Hematopoietic multipotent progenitor cell treated with erythropoietin and hydrocortisone succinate and interleukin-3 and kit ligand, for 17 days (in vitro differentiated cells): Measurements from ENCODE around the gene ZNF385A.

Source experiments
- DNase-seq: peaks from one replicate; pipeline ENCODE4 v3.0.0-alpha.2; 2015; ENCODE audit warnings: low spot score

The ZNF385A gene

DNA sequence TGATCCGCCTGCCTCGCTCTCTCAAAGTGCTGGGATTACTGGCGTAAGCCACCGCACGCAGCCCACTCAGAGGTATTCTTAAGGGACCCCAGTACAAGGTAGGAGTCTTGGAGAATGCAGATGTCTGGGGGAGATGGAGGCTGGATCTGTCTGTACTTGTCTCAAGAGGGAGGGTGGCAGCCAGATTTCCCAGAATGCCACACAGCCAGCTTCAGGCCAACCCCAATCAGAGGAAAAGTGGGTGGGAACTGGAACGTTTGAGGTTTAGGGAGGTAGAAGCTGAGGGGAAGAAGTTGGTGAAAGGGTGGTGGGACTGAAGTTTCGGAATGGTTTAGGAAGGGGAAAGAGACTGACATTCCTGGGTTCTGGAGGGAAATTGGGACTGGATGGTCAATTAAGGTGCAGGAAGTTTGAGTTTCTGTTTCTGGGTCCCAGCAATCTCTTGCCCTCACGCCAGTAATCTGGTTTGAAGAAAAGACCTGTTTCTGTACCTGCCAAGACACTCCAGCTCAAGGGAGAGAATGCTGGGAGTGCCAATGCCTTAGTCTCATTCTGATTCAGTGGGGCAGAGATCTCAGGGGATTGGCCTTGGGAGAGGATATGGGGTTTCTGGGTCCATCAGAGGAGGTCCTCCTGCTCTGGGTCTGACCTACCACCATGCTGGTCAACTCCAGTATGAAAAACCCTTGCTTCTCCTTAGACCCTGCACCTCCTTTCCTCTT, 8.1 kb upstream of the ZNF385A start:
- DNase-seq, result no peak

DNA sequence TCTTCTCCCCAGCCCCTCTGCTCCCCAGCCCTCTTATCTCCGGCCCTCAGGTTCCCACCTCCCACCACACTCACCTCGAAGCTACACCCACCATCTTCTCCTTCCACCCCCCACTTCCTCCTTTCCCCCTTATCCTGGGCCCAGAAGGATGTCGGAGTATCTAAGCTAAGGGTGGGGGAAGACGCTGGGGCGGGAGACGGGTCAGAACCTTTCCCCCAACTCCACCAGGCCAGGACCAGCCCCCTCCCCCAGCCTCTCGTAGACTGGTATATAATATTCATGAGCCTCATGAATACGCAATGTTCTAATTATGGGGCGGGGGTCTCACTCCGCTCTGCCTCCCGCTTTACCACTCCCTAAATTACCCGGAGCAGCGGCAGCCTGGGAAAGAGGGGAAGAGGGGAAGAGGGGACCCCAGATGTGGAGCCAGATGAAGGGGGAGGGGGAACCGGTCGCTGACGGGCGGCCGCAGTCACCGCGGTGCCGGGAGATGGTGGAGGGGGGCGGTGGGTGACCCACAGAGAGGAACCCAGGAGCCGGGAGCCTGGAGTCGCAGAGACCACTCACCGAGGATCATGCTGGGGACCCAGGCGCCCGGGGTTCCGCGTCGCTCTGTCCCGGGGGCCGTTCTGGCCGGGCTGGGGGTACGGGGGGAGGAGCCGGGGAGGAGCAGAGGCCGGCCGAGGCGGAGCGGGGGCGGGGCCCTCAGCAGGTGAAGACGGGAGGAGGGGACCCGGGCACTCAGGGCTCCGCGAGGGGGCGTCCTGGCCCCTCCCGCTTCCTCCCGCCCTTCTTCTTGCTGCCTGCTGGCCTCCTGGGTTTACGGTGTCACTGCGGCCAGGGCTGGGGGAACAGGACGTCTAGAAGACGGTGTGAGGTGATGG, 6.4 kb upstream of the ZNF385A start:
- no peak for DNase-seq

DNA sequence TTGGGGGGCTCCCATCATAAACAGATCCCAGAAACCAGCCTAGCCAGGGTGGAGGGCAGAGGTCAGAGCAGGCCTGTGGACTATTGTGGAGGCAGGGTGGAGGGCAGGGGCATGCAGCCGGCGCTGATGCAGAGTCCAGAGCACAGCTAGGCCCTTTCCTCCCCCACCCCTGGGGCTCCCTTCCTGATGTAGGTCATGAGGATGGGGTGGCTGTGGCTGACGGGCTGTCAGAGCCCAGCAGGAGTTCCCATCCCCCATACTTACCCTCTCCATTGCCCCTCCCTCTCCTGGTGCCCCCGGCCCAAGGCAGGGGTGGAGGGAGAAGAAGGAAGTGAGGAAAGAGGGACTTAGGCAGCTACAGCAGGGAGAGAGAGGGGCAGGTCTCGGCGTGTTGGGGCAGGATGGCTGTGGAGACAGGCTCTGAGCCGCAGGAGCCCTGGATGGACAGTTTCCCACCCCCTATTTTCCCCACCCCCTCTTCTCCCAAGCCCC, 5.7 kb upstream of the ZNF385A start:
- DNase-seq, result no peak

DNA sequence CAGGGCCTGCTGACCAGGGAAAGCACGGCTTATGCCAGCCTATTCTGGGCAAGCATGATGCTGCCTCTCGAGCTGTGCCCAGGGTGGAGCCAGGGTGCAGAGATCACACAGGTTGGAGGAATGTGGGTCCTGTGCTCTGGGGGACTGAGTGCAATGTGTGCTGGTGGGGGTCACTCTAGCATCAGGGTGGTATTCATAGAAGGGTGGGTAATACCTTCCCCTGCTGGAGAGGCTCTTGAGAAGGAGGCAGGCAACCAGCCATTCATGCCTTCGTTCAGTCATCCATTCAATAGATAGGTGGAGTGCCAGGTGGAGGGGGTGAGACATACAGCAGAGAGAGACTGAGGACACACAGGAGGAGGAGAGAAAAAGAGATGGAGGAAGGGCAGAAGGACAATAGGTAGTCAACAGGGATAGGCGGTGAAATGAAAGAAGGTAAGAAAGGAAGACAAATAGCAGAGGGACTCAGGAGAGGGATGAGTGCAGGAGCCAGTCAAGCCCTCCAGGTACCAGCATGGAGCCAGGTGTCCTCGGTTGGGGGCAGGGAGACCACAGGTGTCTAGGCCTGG, 5.2 kb upstream of the ZNF385A start:
- no peak for DNase-seq

DNA sequence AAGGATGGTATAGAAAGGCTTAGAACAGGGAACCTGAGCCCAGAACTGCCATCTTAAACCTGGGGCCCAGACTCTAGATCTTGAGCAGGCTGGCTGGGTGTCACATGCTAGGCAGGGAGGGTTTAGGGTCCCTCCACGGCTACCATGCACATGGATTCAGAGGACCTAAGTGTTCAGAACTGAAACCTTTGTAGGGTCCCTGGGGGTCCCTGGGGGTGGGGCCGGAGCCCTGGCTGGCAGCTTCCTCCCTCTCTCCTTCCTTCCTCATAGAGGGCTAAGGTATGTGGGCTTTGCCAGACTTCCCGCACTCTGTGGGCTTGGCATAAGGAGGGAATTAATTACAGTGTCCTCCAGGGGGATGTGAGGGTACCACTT, 4.6 kb upstream of the ZNF385A start:
- DNase-seq, result no peak

DNA sequence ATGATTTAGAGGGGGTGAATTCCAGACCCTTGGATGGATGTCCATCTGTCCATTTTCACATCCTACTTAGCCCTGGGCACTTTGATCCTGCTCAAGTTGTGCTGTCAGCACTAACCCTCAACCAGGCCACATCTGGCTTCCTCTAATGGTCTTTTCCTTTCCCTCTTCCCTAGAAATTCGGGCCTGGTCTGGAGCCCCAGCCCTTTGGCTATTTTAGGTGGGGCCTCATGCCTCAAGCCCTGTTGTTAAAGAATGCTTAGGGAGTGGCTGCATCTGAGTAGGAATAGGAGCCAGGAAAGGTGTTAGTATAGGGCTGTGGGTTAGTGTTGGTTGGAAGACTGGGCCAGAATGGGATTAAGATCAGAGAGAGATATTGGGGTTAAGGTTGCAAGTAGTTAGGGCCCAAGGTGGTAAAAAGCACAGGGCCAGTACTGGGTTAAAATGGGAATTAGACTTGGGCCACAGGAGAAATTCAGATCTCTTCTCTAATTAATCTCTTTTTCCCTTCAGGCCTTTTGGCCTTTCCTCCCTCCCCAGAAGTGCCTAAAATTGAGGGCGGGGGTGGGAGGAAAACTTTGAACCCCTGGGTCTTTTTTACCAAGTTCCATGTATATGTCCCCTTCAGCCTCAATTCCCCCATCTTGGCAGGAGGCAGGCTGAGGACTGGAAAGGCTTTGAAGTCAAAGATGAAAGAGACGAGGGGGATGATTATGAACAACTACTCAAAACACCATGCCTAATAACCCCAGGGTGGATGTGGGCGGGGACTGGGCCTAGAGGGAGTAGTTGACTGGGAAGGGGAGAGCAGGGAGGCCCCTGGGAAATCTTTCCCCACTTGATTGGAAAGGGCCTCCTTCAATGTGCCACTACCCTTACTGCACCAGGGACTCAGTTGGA, 4.0 kb upstream of the ZNF385A start:
- DNase-seq, result no peak

DNA sequence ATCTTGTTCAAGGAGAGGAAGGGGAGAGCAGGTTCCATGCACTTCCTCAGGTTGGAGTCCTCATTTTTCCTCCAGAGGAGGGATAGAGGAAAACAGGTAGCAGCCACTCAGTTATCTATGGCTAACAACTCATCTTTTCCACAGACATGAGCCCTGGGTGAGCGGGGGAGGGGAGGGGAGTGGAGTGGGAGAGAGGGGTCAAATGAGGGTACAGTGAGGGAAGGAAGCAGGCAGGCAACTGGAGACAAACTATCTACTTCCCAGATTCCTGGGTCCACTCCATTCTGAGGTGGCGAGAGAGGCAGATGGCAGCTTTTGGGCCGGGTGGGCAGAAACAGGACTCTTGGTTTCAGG, 2.6 kb upstream of the ZNF385A start:
- DNase-seq, result no peak

DNA sequence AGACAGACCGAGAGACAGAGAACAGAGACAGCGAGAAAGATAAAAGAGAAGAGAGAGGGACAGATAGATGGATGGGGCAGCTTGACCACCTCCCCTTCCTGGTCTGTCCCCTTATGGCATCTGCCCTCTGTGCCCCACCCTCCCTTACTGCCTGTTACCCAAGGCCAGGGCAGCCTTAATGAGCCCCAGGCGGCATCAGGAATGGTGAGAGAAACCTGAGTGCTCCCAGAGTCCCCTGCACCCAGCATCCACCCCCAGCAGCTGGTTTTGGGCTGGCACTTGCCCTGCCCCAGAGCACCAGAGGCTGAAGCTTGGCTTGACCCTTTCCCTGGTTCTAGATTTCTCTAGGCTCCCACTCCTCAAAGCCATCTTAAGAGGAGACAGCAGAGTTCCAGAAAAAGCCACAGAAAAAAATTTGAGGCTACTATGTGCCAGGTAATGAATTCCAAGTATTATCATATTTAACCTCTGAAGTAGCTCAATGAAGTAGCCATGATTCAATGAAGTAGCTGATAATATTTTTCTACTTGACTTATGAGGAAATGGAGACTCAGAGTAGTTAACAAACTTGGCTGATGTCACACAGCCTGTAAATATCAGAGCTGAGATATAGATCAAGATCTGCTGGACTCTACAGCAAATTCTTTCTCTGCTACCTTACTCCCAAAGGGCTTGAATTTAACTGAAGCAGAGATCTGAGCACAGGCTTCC, 2.0 kb upstream of the ZNF385A start:
- no peak for DNase-seq

DNA sequence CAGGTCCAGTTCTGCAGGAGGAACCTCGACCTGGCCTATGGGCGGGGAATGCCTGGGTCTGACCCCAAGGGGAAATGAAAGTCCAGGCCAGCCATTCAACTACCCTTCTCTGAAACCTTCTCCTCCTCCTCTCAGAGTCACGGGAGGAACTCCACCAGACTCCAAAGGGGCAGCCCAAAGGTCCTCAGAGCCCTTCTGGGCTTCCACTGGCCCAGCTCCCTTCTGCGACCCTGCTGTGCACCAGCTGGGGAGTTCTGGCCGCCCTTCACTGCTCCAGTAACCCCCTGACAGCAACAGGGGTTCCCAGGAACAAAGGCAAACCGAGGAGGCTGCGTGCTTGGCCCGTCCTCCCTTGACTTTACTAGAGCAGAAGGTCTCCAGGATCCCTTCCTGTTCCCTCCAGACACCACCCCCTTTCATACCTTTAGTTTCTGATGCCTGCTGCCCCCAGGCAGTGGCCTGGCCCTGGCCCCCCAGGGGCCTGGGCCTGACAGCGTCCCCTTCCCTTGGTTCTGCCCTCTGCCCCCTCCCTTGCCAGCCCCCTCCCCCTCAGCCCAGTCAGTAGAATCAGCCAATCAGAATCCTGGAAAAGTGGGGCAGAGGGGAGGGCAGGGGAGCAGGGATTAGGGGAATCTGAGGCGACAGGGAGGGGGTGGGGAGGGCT, 850 bp upstream of the ZNF385A start:
- no peak for DNase-seq

DNA sequence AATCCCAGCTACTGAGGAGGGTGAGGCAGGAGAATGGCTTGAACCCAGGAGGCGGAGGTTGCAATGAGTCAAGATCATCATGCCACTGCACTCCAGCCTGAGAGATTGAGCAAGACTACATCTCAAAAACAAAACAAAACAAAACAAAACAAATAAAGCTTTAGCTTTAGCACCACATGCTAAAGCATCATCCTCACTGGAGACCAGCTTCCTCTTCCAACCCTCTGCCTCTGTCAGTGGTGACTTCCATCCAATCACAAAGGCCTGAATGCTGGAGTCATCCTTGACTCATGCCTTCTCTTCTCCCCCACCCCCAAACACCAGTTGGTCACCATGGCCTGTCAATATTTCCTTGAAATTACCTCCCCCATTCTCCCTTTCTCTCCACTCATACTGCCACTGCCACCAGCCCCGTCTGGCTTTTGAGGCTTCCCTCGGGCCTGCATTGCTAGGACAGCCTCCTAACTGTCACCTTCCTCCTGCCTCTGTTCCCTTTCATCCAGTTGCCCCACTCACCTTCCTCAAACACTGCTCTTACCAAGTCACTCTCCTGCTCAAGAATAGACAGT, 1.4 kb downstream of the ZNF385A start:
- DNase-seq, result no peak

DNA sequence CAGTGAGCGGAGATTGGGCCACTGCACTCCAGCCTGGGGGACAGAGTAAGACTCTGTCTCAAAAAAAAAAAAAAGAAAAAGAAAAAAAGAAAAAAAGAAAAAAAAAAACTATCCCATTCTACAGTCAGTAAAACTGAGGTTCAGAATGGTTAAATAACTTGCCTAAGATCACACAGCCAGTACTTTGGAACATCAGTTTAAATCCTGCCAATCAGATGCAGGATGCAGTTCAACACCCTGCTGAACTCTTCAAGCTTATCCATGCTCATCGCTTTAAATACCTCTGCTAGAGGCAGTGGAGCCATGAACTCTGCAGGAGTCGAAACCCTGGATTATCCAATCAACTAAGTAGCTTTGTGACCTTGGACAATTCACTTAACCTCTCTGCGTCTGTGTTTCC, 3.4 kb downstream of the ZNF385A start:
- no peak for DNase-seq

DNA sequence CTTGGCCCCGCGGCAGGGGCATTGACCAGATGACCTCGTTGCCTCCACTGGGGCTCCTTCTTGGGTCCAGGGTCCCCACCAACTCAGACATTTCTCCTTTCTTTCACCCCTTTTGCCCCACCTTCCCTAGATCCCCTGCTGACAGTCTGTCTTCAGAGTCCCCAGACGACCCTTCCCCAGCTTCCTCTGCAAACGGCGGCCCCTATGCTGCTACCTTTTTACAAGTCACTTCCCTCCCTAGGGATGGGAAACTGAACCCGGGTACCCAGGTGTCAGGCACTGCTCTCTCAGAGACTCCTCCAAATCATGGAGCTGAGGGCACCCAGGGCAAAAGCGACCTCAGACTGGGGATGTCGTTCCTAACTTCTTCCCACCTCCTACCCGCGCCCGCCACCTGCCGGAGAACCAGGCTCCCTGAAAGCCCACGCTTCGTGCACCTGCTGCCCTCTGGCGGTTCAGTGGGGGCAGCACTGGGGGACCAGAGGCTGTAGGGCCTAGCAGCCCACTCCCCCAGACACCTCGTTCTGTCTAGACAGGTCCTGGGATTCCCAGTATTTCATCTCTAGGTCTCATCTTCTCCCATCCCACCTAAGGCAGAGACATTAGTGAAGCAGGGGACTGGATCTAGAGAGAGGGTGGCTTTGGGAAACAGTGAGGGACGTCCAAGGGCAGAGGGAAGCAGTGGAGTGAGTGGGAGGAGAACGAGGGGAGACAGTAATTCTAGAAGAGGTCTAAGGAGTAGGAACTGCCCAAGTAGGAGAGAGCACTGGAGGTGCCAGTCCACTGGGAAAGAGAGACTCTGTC, 4.9 kb downstream of the ZNF385A start:
- DNase-seq, result peak; percentile 85

DNA sequence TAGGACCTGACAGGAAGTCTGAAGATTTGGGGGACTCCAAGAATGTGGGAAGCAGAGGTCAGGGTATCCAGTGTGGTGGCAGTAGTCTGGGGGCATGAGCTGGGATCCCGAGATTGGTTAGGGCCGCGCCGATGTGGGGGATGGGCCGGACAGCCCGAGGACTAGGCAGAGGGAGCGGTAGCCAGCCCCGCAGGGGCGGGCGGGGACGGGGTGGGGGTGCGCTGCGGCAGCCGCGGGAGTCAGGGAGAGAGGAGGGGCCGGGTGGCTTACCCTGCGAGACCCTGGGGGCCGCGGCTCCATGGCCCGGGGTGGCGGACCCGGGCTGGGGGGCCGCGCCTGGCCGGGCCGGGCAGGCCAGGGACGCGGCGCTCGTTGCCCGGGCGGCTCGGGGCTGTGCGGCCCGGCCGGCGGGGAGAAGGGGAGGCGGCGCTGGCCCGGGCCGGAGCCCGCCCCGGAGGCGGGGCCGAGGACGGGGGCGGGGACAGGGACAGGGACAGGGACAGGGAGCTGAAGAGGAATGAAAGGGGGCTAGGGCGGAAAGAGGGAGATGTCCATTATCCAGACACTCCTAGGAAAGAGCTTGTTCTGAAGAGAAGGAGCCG, 5.6 kb downstream of the ZNF385A start:
- DNase-seq, result no peak

DNA sequence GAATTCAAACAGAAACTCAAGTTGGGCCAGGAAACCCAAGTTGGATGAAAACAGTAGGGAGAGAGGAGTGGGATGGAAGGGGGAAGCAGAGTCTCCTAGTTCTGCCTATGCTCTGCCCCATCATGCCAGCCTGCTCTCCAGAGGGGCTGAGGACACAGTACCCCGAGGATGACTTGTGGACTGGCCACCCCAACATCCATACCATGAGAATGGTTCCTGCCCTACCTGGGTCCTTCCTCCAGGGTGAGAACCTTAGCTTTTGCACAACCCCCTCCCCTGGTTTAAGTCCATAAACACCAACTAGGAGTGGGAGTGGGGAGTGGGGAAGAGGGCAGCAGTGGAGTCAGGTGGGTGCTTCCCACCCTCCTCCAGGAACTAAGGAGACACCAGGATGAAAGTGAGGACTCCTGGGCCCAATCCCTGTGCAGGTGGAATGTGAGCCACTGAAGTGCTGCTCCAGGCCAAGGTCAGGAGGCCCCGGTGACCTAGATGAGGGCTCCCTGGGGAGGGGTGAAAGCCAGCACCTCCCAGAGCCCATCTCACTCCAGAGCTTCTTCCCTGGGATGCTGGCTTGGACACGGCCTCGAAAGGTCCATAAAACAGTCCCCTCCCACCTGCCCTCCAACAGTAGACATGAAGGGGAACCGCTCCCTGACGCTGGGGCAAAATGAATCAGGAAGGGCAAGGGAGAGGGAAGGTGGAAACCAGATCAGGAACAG, 6.6 kb downstream of the ZNF385A start:
- DNase-seq, result no peak

DNA sequence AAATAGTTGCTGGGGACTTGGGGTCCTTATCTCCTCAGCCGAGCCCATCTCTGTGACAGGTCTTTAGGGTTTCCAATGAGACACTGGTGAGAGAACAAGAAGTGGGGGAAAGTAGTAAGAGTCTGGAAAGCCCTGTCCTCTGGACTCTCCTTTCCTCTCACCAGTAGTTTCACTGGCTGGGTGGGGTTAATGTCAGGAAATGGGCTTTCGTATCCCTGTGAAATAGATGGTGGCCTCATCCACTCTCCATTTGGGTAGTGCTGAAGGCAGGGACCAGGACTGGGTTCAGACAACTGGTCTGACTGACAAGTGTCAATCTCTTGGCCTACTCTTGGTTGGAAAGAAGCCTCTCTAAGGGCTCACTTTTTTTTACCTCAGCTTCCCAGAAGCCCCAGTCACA, 7.5 kb downstream of the ZNF385A start:
- DNase-seq, result no peak

DNA sequence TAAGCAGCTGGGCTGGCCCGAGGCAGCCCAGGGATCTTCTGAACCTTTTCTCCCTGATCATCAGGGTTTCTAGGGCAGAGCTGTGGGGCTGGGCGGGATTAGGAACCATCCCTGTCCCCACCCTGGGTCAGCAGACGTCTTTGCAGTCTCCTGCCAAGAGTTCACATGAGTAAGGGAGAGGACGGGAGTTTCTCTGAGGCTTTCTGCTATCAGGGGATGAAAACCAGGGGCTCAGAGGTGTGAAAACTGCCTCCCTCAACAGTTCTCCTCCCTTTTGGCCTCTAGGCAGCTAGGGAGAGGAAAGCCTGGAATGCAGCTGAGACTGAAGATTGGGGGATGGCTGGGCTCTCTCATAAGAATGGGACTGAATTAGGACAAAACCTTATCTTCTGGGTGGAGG, 7.9 kb downstream of the ZNF385A start:
- DNase-seq, result peak; percentile 17

DNA sequence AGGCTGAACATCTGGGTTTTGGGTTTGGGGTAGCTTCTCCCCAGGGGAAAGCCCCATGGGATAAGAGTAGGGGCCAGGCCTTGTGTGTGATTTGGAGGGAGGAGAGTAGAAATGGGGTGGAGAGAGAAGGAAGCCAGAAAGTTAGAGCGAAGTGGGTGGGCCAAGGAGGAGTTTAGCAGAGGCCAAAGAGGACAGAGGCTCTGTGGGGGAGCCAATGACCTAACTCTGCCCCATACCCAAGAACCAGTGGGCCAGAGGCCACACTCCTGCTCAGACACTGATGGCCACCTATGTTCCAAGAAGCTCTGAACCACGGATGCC, 9.3 kb downstream of the ZNF385A start:
- no peak for DNase-seq

DNA sequence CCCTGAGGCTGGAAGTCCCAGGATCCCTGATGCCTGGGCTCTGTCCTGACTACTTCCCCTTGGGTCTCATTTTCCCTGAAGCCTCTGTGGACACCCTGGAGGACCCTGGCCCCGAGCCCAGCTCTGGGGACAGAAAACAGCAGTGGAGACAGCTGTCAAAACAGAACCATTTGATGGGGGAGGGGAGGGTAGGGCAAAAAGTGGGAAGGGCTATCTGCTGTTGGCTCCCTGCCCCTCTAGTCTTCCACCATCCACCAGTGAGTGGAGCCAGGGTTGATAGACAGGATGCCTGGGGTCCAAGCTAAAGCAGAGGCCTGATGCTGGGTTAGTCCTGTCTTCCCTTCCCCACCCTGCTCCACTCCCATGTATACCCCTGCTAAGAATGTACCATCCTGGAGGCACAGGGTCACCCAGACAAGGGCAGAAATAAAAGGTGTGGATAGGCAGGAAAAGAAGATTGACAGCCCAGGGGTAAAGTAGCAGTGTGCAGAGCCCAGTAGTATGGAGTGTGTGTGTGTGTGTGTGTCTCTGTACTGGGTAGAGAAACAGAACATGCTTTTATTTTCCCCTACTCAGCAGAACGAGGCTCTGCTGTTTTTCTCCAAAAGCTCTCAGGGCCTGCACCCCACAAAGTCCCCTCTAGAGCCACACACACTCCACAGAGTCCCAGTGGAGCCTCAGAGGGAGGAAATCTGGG, 9.8 kb downstream of the ZNF385A start:
- DNase-seq, result no peak
